Immature natural killer cell (primary cell): ENCODE data around the gene MGST3. TPM values are rescaled to one million over a fixed set of nuclear protein-coding genes. Genes with fewer than 3 reads are reported as not detected.
"Not testable (repeated sequence)": the region's sequence is repeated elsewhere in the genome, so short reads cannot be mapped to it uniquely, and the experiment has no call there.

Experiments
- DNase-seq, 3 donors: peaks; one replicate each; pipeline ENCODE4 v3.0.0; 2022; ENCODE audit warnings: mixed read lengths in 1 of 3
- H3K27ac Mint-ChIP-seq, 6 donors: one replicate each; pipeline ENCODE4 v1.8.0; 2020; ENCODE audit warnings: mixed read lengths in 6 of 6, mild to moderate bottlenecking in 5 of 6, inconsistent platforms in 4 of 6, moderate library complexity in 3 of 6
- H3K27me3 Mint-ChIP-seq, 3 donors: one replicate each; pipeline ENCODE4 v1.8.0; 2020 to 2021; ENCODE audit warnings: low read depth in 3 of 3, mild to moderate bottlenecking in 3 of 3, mixed read lengths in 3 of 3, moderate library complexity in 3 of 3, inconsistent platforms in 1 of 3
- H3K36me3 Mint-ChIP-seq, 3 donors: one replicate each; pipeline ENCODE4 v1.8.0; 2020; ENCODE audit warnings: mixed read lengths in 3 of 3, inconsistent platforms in 2 of 3, mild to moderate bottlenecking in 2 of 3
- H3K4me1 Mint-ChIP-seq, 2 donors: one replicate each; pipeline ENCODE4 v1.8.0; 2020; ENCODE audit warnings: inconsistent platforms in 2 of 2, mild to moderate bottlenecking in 2 of 2, mixed read lengths in 2 of 2, moderate library complexity in 1 of 2
- H3K4me3 Mint-ChIP-seq, 5 donors: one replicate each; pipeline ENCODE4 v1.8.0; 2020; ENCODE audit warnings: mild to moderate bottlenecking in 5 of 5, mixed read lengths in 5 of 5, inconsistent platforms in 3 of 5, moderate library complexity in 3 of 5
- H3K9me3 Mint-ChIP-seq, 6 donors: one replicate each; pipeline ENCODE4 v1.8.0; 2020; ENCODE audit warnings: mild to moderate bottlenecking in 6 of 6, mixed read lengths in 6 of 6, inconsistent platforms in 4 of 6, moderate library complexity in 3 of 6
- polyA plus RNA-seq, 3 donors: library from polyadenylated mRNA; unstranded; fragments of 300-500 nt; fragmentation: Illumina TruSeq; gene quantifications; one replicate each; pipeline ENCODE4 v1.2.3, GENCODE V29; 2021

The MGST3 gene
- polyA plus RNA-seq, 3 donors from 2014 or later: 81.6 to 149 (median 104) TPM

GRCh38 chr1:165634154-165634921 lies 3.3 kb downstream of the MGST3 start:
- Mint-ChIP-seq H3K9me3 (no peaks in the 10 kb centered on the region), H3K27me3 (peaks cover 0 to 6% (median 1%) of the 10 kb centered on the region in 3 donors), H3K36me3 (peaks cover 0 to 15% (median 10%) of the 10 kb centered on the region in 3 donors), H3K4me3 (no peak overlapping the region), H3K4me1 (peaks cover 4 to 14% of the 10 kb centered on the region in 2 donors), H3K27ac (no peak overlapping the region)
- no peak for DNase-seq

GRCh38 chr1:165635329-165635728 lies 4.3 kb downstream of the MGST3 start:
- H3K36me3 Mint-ChIP-seq: peaks cover 0 to 15% (median 10%) of the 10 kb centered on the region in 3 donors
- H3K27ac Mint-ChIP-seq: no peak overlapping the region
- no peak overlapping the region for H3K4me3 Mint-ChIP-seq
- DNase-seq: no peak
- no peaks in the 10 kb centered on the region for H3K27me3 Mint-ChIP-seq
- peaks cover 0 to 10% of the 10 kb centered on the region in 2 donors for H3K4me1 Mint-ChIP-seq
- no peaks in the 10 kb centered on the region for H3K9me3 Mint-ChIP-seq

- no peak for DNase-seq
- Mint-ChIP-seq H3K4me3 (no peak overlapping the region), H3K4me1 (peaks cover 0 to 10% of the 10 kb centered on the region in 2 donors), H3K27me3 (peaks cover 0 to 3% (median 0%) of the 10 kb centered on the region in 3 donors), H3K27ac (no peak overlapping the region), H3K9me3 (no peaks in the 10 kb centered on the region), H3K36me3 (peaks cover 0 to 15% (median 10%) of the 10 kb centered on the region in 3 donors)
These were observed 4.8 kb downstream of the MGST3 start for GRCh38 chr1:165635823-165636222.

- H3K4me3 Mint-ChIP-seq: no peak overlapping the region
- DNase-seq: no peak
- peaks cover 0 to 15% (median 10%) of the 10 kb centered on the region in 3 donors for H3K36me3 Mint-ChIP-seq
- H3K4me1 Mint-ChIP-seq: peaks cover 0 to 12% of the 10 kb centered on the region in 2 donors
- no peaks in the 10 kb centered on the region for H3K9me3 Mint-ChIP-seq
- no peak overlapping the region for H3K27ac Mint-ChIP-seq
- peaks cover 0 to 3% (median 0%) of the 10 kb centered on the region in 3 donors for H3K27me3 Mint-ChIP-seq
These were observed 6.4 kb downstream of the MGST3 start for GRCh38 chr1:165637427-165637826.

GRCh38 chr1:165638211-165638610 lies 7.2 kb downstream of the MGST3 start:
- not testable (repeated sequence) for H3K4me3 Mint-ChIP-seq, H3K4me1 Mint-ChIP-seq

GRCh38 chr1:165639821-165640623 lies 9.0 kb downstream of the MGST3 start:
- Mint-ChIP-seq H3K27me3 (peaks cover 0 to 3% (median 0%) of the 10 kb centered on the region in 3 donors), H3K27ac (no peak overlapping the region), H3K4me3 (no peak overlapping the region), H3K4me1 (peaks cover 0 to 1% of the 10 kb centered on the region in 2 donors), H3K9me3 (no peaks in the 10 kb centered on the region), H3K36me3 (peaks cover 0 to 15% (median 10%) of the 10 kb centered on the region in 3 donors)
- DNase-seq: no peak

More at GRCh38 chr1:165638211-165638610, 7.2 kb downstream of the MGST3 start:
- DNase-seq, H3K27ac Mint-ChIP-seq, H3K9me3 Mint-ChIP-seq, H3K27me3 Mint-ChIP-seq: not testable (repeated sequence)
- H3K36me3 Mint-ChIP-seq: peaks cover 0 to 15% (median 10%) of the 10 kb centered on the region in 3 donors

- Mint-ChIP-seq H3K27ac (no peak overlapping the region), H3K4me1 (peaks cover 13% of the 10 kb centered on the region in 2 donors), H3K36me3 (peaks cover 0 to 7% (median 4%) of the 10 kb centered on the region in 3 donors), H3K4me3 (no peak overlapping the region), H3K27me3 (peaks cover 0 to 3% (median 0%) of the 10 kb centered on the region in 3 donors), H3K9me3 (no peaks in the 10 kb centered on the region)
- no peak for DNase-seq
These were observed 10.4 kb downstream of the MGST3 start for GRCh38 chr1:165641231-165641987.

GRCh38 chr1:165644064-165644735 lies 13.2 kb downstream of the MGST3 start:
- no peak for DNase-seq
- H3K4me1 Mint-ChIP-seq: peaks cover 16 to 21% of the 10 kb centered on the region in 2 donors
- no peak overlapping the region for H3K27ac Mint-ChIP-seq
- no peak overlapping the region for H3K4me3 Mint-ChIP-seq
- H3K27me3 Mint-ChIP-seq: peaks cover 0 to 3% (median 0%) of the 10 kb centered on the region in 3 donors
- H3K9me3 Mint-ChIP-seq: no peaks in the 10 kb centered on the region
- H3K36me3 Mint-ChIP-seq: no peaks in the 10 kb centered on the region

GRCh38 chr1:165645654-165646366 lies 14.8 kb downstream of the MGST3 start:
- Mint-ChIP-seq H3K27me3 (no peaks in the 10 kb centered on the region), H3K36me3 (peaks cover 0 to 9% (median 5%) of the 10 kb centered on the region in 3 donors), H3K4me1 (peaks cover 16 to 21% of the 10 kb centered on the region in 2 donors), H3K27ac (no peak overlapping the region), H3K4me3 (no peak overlapping the region), H3K9me3 (no peaks in the 10 kb centered on the region)
- DNase-seq: no peak

- H3K27me3 Mint-ChIP-seq: no peaks in the 10 kb centered on the region
- no peaks in the 10 kb centered on the region for H3K9me3 Mint-ChIP-seq
- no peak for DNase-seq
- no peak overlapping the region for H3K27ac Mint-ChIP-seq
- no peak overlapping the region for H3K4me3 Mint-ChIP-seq
- H3K36me3 Mint-ChIP-seq: peaks cover 0 to 10% (median 9%) of the 10 kb centered on the region in 3 donors
- peaks cover 15 to 21% of the 10 kb centered on the region in 2 donors for H3K4me1 Mint-ChIP-seq
These were observed 16.5 kb downstream of the MGST3 start for GRCh38 chr1:165647517-165647916.

- no peak overlapping the region for H3K4me3 Mint-ChIP-seq
- H3K27ac Mint-ChIP-seq: no peak overlapping the region
These were observed 16.9 kb downstream of the MGST3 start for GRCh38 chr1:165647970-165648369.

GRCh38 chr1:165648919-165649572 lies 18.0 kb downstream of the MGST3 start:
- no peak overlapping the region for H3K4me3 Mint-ChIP-seq
- H3K27me3 Mint-ChIP-seq: no peaks in the 10 kb centered on the region
- H3K4me1 Mint-ChIP-seq: peaks cover 15 to 21% of the 10 kb centered on the region in 2 donors
- H3K36me3 Mint-ChIP-seq: peaks cover 1 to 21% (median 9%) of the 10 kb centered on the region in 3 donors
- DNase-seq: no peak
- no peak overlapping the region for H3K27ac Mint-ChIP-seq
- no peaks in the 10 kb centered on the region for H3K9me3 Mint-ChIP-seq

More at GRCh38 chr1:165647970-165648369, 16.9 kb downstream of the MGST3 start:
- no peaks in the 10 kb centered on the region for H3K9me3 Mint-ChIP-seq
- no peaks in the 10 kb centered on the region for H3K27me3 Mint-ChIP-seq
- DNase-seq: no peak
- peaks cover 15 to 21% of the 10 kb centered on the region in 2 donors for H3K4me1 Mint-ChIP-seq
- H3K36me3 Mint-ChIP-seq: peaks cover 0 to 12% (median 9%) of the 10 kb centered on the region in 3 donors
